Stimulated activated naive CD4-positive, alpha-beta T cell (primary cell): Measurements from ENCODE around the gene QRFP.

ENCODE experiments used
- DNase-seq, 6 experiments: peaks; one replicate each; lab custom pipeline; 2025; lab: John Stamatoyannopoulos, UW

The QRFP gene

GRCh38 chr9:130896233-130897014, at the start of gene QRFP:
TSS of gene QRFP (minus strand) at chr9:130896812. CDS start at chr9:130893838, 2,974 bp downstream.
- no peak for DNase-seq

GRCh38 chr9:130945173-130945572, 48.6 kb upstream of the QRFP start:
- no peak for DNase-seq

DNA sequence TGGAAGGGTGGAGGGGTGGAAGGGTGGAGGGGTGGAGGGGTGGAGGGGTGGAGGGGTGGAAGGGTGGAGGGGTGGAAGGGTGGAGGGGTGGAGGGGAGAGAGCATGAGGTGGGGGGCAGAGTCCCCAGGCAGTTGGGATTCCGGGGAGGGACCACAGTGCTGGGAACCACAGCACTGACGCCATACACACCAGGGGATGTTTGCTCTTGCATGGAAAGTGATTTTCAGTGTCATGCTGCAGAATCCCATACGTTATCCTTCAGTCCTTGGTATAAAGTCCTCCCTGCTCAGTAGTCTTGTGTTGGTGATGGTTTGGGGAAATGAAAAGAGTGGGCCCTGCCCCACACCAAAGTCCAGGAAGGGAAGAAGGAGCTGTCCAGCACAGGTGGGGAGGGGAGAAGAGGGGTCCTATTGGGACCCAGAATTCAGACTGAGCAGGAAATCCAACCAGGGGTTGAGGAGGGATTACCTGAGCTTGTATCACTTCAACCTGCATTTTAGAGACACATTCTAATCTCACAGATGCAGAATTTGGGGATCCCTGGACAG, 48.0 kb upstream of the QRFP start:
- DNase-seq, result no peak

DNA sequence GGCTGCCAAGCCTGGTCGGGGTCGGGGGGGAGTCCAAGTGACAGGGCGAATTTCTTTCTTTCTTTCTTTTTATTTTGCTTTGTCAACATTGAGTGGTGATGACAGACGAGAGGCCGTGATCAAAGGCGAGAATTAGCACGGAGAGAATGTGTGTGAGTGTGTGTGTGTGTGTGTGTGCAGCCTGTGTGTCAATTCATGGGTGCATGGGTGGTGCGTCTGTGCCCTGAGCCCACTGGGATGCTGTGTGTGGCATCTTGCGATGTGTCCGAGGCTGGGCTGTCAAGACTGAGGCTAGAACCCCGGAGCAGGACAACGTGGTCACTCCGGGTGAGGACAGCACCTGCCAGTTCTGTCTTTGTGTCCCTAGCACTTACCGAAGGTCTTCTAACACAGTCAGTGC, 47.2 kb upstream of the QRFP start:
- no peak for DNase-seq

- no peak for DNase-seq
Measured at GRCh38 chr9:130943221-130943620, 46.6 kb upstream of the QRFP start.

GRCh38 chr9:130942679-130943078, 46.1 kb upstream of the QRFP start:
- no peak for DNase-seq

DNA sequence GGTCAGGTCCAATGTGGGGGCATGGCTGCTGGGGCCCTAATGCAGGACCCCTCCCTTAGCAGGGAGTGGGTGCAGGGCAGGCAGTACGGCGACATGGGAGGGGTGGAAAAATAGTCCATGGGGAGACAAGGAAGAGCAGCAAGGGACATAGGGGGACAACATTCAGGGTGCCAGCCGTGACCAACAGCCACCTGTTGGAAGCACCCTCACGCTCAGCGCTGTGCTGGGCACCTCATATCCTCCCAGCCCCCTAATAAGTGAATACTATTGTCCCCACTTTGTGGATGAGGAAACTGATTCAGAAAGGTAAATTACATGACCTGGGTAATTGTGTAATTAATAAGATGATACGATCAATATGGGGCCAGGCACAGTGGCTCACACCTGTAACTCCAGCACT, 45.5 kb upstream of the QRFP start:
- DNase-seq, result no peak

GRCh38 chr9:130940693-130941576, 44.3 kb upstream of the QRFP start:
- DNase-seq, result peak in 5 of 6 experiments; percentile 18 to 69 (median 51)

DNA sequence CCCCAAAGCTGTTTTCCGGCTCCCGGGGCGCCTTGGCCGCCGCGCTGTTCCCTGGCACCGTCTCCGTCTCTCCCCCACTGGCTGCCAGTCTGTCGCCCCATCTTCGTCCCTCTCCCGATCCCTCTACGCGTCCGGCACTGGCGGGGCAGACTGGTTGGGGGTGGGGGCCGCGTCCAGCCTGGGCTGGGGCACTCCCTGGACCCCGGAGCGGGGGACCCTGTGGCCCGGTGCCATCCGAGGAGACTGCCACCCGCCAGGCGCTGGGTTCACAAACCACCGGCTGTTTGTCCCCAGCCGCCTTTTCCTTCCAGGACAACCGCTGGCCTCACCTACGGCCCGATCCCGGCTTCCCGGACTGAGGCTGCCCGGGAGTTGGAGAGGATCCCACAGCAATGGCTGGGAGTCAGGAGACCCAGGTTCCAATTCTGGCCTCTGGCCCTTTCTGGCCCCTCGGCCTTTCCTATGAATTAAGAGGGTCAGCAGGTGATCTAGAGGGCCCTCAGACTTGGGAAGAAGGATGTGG, 43.5 kb upstream of the QRFP start:
- DNase-seq, result no peak

DNA sequence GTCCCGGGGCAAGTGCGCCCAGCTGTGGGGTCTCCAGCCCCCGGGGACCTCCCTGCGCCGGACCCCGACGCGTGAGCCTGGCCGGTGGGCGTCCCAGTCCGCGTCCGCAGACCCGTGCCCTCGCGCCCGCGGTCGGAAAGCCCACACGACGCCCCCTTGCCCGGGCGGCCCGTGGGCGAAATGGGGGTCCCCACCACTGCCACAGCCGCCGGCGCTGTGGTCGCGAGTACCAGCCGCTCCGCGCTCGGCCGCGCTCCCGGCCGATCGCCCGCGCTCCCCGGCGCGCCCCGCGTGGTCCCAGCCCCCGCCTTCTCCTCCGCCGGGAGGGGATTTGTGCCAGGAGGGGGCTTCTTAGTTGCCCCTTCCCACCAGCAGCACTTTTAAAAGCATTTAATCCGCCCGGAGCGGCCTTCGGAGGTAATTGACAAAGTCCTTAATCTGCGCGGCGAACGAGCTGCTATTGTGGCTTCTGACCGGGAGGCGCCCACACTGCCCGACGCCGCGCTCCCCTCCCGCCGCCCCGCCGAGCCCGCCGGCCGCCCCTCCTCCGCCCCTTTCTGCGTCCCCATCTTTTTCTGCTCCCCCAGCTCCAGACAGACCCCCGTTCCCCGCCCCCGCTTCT, 42.9 kb upstream of the QRFP start:
- no peak for DNase-seq

DNA sequence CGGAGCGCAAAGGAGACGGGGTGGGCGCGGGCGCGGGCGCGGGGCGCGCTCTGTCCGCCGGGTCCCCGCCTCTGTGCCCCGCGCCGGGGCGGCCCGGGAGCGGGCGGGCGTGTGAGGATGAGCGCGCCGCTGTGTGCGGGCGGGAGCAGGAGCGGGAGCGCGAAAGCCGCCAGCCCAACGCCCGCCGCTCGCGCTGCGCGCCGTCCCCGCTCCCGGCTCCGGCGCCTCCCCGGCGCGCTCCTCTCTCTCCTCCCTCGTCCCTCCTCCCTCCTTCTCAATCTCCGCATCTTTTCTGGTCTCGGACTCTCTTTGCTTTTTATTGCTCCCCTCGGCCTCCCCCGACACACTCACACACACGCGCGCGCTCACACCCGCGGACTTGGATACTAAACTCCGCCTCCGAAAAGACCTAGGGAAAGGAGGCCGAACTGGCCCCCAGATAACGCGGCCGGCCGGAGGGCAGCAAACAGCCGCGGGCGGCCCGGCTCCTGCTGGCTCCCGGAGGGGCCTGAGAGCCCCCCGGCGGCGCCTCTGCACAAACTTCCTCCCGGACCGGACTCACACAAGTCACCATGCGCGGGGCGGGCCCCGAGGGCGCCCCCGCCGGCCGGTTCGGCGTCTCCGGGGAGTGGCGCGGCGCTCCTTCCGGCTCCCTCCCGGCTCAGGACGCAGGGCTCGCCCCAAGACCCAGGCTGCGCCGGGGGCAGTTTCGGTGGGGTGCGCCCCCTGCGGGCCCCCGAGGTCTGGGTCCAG, 42.2 kb upstream of the QRFP start, which contains the start of gene FIBCD1:
Gene FIBCD1, minus strand, starts transcription at position 596 of the 753 bp plus-strand sequence. CDS start 640 bp downstream, outside the sequence.
- no peak for DNase-seq

GRCh38 chr9:130938184-130938651, 41.6 kb upstream of the QRFP start:
- no peak for DNase-seq

GRCh38 chr9:130937146-130938076, 40.8 kb upstream of the QRFP start:
- no peak for DNase-seq

GRCh38 chr9:130936285-130937117, 39.9 kb upstream of the QRFP start:
- no peak for DNase-seq

- DNase-seq, result no peak
Measured at GRCh38 chr9:130935648-130936271, 39.1 kb upstream of the QRFP start.

DNA sequence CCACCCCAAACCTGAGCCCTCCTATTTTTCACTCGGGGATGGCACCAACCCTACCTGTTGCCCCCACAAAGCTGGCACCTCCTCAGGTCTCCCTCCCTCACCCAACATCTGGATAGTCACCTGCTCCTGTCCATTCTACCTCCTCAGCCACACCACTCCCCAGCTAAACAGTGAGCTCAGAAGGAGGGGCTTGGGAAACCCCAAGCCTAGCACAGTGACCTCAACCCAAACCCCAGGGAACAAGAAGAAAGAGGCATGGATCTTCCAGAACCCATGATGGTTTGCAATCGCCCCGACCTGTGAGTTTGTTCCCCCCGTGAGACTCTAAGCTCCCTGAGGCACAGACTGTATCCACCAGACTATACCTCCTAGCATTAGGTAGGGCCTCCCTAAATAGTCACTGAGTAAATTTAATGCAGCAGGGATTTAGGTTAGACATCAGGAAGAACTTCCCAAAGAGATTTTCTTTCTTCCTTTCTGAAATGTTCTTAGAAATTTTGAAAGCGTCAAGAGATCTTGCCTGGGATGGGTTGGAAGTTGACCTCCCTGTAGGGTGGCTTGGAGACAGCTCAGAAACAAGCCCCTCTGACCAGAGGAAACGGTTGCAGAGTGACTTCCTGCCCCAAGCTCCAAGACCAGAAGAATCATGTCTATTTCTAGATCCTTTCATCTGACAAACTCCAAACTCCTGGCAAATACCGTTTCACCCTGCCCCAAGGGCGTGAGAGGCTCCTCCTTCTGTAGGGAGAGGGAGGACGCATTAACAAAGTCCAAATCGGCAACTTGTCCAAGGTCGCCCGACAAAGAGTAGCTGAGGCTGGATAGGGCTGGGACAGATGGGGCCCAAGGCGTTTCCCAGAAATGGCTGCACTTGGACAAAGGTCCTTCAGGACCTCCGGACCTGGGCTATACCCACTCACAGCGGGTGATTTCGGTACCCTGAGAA, 38.4 kb upstream of the QRFP start:
- no peak for DNase-seq

DNA sequence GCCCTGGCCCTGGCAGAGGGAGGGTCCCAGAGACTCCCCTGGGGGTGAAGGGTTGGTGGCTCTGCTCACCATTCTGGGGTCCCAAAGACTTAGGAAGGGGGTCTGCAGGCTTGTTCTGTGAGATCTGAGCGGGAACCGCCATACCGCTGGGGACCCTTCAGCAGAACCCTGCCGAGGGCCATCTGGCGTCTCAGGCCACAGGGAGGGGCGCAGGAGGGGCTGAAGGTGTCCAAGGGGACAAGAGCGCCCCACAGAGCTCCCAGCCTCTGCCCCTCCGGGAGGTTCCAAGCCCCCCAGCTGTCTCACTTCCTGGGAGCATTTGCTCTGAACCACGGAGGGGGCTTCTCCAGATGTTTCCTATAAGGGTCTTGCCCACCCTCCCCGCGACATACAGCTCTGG, 37.6 kb upstream of the QRFP start:
- no peak for DNase-seq
